Head of caudate nucleus (tissue), 42 donors: ENCODE results near the gene EPGN.
A peak's percentile ranks its signal among the peaks of the same experiment; 100 is the strongest.
"Not testable (repeated sequence)": the region's sequence is repeated elsewhere in the genome, so short reads cannot be mapped to it uniquely, and the experiment has no call there.

ENCODE experiments used
- DNase-seq, 42 donors: peaks; one replicate each; pipeline versions ENCODE4 v3.0.0 to v3.0.0-alpha.2; 2020 to 2021; ENCODE audit warnings: mixed read lengths in 7 of 42
- intact Hi-C: fragments of 100-400 bp; cut with DNase I; formaldehyde crosslinking; loops from one replicate; pipeline ENCODE4 v1.15.0; 2022

Gene EPGN

GRCh38 chr4:74331944-74332343 lies 23.7 kb downstream of the EPGN start:
- intact Hi-C loops: no loop called here
- DNase-seq: no peak

GRCh38 chr4:74334636-74335035 lies 26.4 kb downstream of the EPGN start:
- DNase-seq: no peak
- intact Hi-C loops: no loop called here

GRCh38 chr4:74335341-74336021 lies 27.2 kb downstream of the EPGN start:
- intact Hi-C loops: no loop called here
- no peak for DNase-seq

- no peak for DNase-seq
- intact Hi-C loops: no loop called here
Measured at GRCh38 chr4:74338792-74339333, 30.6 kb downstream of the EPGN start.

- intact Hi-C loops: no loop called here
- no peak for DNase-seq
Measured at GRCh38 chr4:74339501-74339900, 31.2 kb downstream of the EPGN start.

- DNase-seq, intact Hi-C loops: not testable (repeated sequence)
Measured at GRCh38 chr4:74340421-74340820, 32.2 kb downstream of the EPGN start.

GRCh38 chr4:74344031-74344430 lies 35.8 kb downstream of the EPGN start:
- no peak for DNase-seq
- intact Hi-C loops: no loop called here

GRCh38 chr4:74353858-74354257 lies 45.6 kb downstream of the EPGN start:
- intact Hi-C loops: no loop called here
- DNase-seq: no peak

GRCh38 chr4:74357965-74358364 lies 49.7 kb downstream of the EPGN start:
- intact Hi-C loops: no loop called here
- DNase-seq: no peak

GRCh38 chr4:74361671-74362070 lies 53.4 kb downstream of the EPGN start:
- DNase-seq: no peak
- intact Hi-C loops: no loop called here

GRCh38 chr4:74362347-74362746 lies 54.1 kb downstream of the EPGN start:
- intact Hi-C loops: no loop called here
- DNase-seq: no peak

- intact Hi-C loops: no loop called here
- DNase-seq: no peak
Measured at GRCh38 chr4:74364256-74364651, 56.0 kb downstream of the EPGN start.

GRCh38 chr4:74364652-74365491 lies 56.6 kb downstream of the EPGN start, which contains the start of gene EREG:
Gene EREG, plus strand, starts transcription at chr4:74365145. Its CDS starts 164 bp downstream, at chr4:74365309.
- intact Hi-C loops: no loop called here
- peak in 13 of 42 donors; percentile 2 to 45 (median 12) for DNase-seq

- intact Hi-C loops: no loop called here
Measured at GRCh38 chr4:74365761-74366160, 57.5 kb downstream of the EPGN start.

More at GRCh38 chr4:74365761-74366160, 57.5 kb downstream of the EPGN start:
- DNase-seq: peak in 6 of 42 donors; percentile 2 to 27 (median 6)
